OCI-LY3 (cell line): ENCODE measurements around the gene POLK.
A peak's percentile ranks its signal among the peaks of the same experiment; 100 is the strongest.
"Not testable (repeated sequence)": the region's sequence is repeated elsewhere in the genome, so short reads cannot be mapped to it uniquely, and the experiment has no call there.

ENCODE experiments used
- H2AFZ ChIP-seq: fragments of 200-600, 300-600 bp; shearing (Covaris generic); 2 replicates; pipeline ENCODE4 v1.6.0; 2014; ENCODE audit warnings: antibody characterized with exemption, low read depth, low read length
- H3K27ac ChIP-seq: fragments of 200-600, 300-600 bp; sonication (generic); 2 replicates; pipeline ENCODE4 v1.5.1; 2014; ENCODE audit warnings: mild to moderate bottlenecking, low read length, moderate library complexity, mixed read lengths
- H3K27me3 ChIP-seq: fragments of 200-600, 300-600 bp; sonication (generic); 2 replicates; pipeline ENCODE4 v1.6.1; 2014; ENCODE audit warnings: low read depth, low read length, mixed read lengths
- H3K36me3 ChIP-seq: fragments of 200-600, 300-600 bp; sonication (generic); replicated peaks from 2 replicates; pipeline ENCODE3; 2014; ENCODE audit warnings: low read depth, low read length, mixed read lengths
- H3K4me1 ChIP-seq: fragments of 300-600, 200-600 bp; sonication (generic); 2 replicates; pipeline ENCODE4 v1.6.1; 2014; ENCODE audit warnings: low read length, mixed read lengths
- H3K4me2 ChIP-seq: fragments of 200-600, 300-600 bp; sonication (generic); 2 replicates; pipeline ENCODE4 v1.6.1; 2014; ENCODE audit warnings: low read length, mixed read lengths
- H3K4me3 ChIP-seq: fragments of 300-600, 200-600 bp; sonication (generic); 2 replicates; pipeline ENCODE4 v1.5.1; 2014; ENCODE audit warnings: antibody characterized with exemption, mild to moderate bottlenecking, low read length, moderate library complexity
- H3K79me2 ChIP-seq: fragments of 300-600, 200-600 bp; shearing (Covaris generic); 2 replicates; pipeline ENCODE4 v1.6.1; 2014; ENCODE audit warnings: mild to moderate bottlenecking, low read length, mixed read lengths
- H3K9ac ChIP-seq: fragments of 300-600, 200-600 bp; shearing (Covaris generic); 2 replicates; pipeline ENCODE4 v1.6.0; 2014; ENCODE audit warnings: mild to moderate bottlenecking, low read length, moderate library complexity
- H3K9me3 ChIP-seq: fragments of 200-600, 300-600 bp; shearing (Covaris generic); 2 replicates; pipeline ENCODE4 v1.6.1; 2014; ENCODE audit warnings: low read length, mixed read lengths; ENCODE audit not compliant: insufficient read depth
- H4K20me1 ChIP-seq: fragments of 200-600, 300-600 bp; sonication (generic); 2 replicates; pipeline ENCODE4 v1.6.1; 2016; ENCODE audit warnings: low read length, mixed read lengths; ENCODE audit not compliant: insufficient read depth
- EZH2phosphoT487 ChIP-seq: fragments of 200-600 bp; shearing (Covaris generic); IDR thresholded peaks from 2 replicates; pipeline ENCODE4 v1.6.1; 2018; ENCODE audit warnings: antibody characterized with exemption, mixed run types, low read depth
- TF ChIP-seq, protein P1 (sequence below): fragments of 200-600, 300-600 bp; sonication (generic); IDR thresholded peaks from 2 replicates; pipeline ENCODE4 v1.5.1; 2014; ENCODE audit warnings: antibody characterized with exemption, low read length, low read depth

Gene POLK

DNA sequence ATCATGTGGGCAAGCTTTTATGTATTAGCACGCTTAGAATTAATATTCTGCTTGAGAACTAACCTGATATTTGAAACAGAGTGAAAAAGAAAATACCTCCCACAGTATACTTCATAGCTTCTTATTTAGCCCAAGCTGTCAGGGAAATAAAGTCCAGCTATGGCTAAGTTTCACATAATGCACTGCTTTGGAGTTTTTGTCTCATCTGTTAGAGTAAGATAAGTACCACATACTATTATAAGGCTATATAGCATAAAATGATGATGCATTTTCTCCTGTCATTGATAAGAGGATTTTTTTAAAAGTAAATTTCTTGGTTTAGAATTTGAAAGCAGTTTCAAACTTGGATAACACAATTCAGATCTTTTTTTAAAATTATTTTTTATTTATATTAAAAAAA, 97.2 kb downstream of the POLK start:
- Histone ChIP-seq H3K9ac (no peak overlapping the region), H3K4me3 (no peak overlapping the region), H3K36me3 (no peaks in the 10 kb centered on the region), H2AFZ (no peak overlapping the region), H3K27ac (no peak overlapping the region), H3K4me2 (peak overlapping the region; percentile 40; the same call in 1 of the 2 replicates), H3K79me2 (no peaks in the 10 kb centered on the region), H4K20me1 (no peaks in the 10 kb centered on the region), H3K27me3 (no peaks in the 10 kb centered on the region), H3K9me3 (no peaks in the 10 kb centered on the region), H3K4me1 (peaks cover 45% of the 10 kb centered on the region)
- TF ChIP-seq EZH2phosphoT487 = no peak
- TF ChIP-seq, protein P1, sequence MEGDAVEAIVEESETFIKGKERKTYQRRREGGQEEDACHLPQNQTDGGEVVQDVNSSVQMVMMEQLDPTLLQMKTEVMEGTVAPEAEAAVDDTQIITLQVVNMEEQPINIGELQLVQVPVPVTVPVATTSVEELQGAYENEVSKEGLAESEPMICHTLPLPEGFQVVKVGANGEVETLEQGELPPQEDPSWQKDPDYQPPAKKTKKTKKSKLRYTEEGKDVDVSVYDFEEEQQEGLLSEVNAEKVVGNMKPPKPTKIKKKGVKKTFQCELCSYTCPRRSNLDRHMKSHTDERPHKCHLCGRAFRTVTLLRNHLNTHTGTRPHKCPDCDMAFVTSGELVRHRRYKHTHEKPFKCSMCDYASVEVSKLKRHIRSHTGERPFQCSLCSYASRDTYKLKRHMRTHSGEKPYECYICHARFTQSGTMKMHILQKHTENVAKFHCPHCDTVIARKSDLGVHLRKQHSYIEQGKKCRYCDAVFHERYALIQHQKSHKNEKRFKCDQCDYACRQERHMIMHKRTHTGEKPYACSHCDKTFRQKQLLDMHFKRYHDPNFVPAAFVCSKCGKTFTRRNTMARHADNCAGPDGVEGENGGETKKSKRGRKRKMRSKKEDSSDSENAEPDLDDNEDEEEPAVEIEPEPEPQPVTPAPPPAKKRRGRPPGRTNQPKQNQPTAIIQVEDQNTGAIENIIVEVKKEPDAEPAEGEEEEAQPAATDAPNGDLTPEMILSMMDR = no peak

DNA sequence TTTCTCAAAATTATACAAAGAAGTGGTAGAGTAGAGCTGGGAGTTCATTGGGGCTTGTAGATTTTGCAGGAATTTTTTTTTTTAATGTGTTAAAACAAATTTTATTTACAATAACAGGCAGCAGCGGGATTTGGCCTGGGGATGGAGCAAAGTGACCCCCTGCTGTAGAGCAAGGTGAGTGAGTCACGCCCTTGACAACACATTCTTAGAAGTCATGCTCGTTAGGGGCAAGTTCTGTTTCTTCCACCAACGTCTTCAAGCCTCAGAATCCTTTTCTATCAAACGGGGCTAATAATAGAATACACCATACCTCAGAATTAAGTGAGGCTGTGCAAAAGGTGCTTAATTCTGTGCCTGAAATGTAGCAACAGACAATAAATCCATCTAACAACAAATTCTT, 98.5 kb downstream of the POLK start:
- no peaks in the 10 kb centered on the region for H3K79me2 ChIP-seq
- no peak overlapping the region for H3K9ac ChIP-seq
- no peaks in the 10 kb centered on the region for H4K20me1 ChIP-seq
- no peaks in the 10 kb centered on the region for H3K36me3 ChIP-seq
- no peak overlapping the region for H2AFZ ChIP-seq
- H3K27ac ChIP-seq = no peak overlapping the region
- peaks cover 45% of the 10 kb centered on the region for H3K4me1 ChIP-seq
- peak overlapping the region; percentile 92 for H3K4me2 ChIP-seq
- H3K27me3 ChIP-seq = no peaks in the 10 kb centered on the region
- TF ChIP-seq, protein P1 = no peak
- no peak for TF ChIP-seq EZH2phosphoT487
- H3K4me3 ChIP-seq = no peak overlapping the region
- no peaks in the 10 kb centered on the region for H3K9me3 ChIP-seq

DNA sequence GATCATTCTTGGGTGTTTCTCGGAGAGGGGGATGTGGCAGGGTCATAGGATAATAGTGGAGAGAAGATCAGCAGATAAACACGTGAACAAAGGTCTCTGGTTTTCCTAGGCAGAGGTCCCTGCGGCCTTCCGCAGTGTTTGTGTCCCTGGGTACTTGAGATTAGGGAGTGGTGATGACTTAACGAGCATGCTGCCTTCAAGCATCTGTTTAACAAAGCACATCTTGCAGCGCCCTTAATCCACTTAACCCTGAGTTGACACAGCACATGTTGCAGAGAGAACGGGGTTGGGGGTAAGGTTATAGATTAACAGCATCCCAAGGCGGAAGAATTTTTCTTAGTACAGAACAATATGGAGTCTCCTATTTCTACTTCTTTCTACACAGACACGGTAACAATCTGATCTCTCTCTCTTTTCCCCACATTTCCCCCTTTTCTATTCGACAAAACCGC, 99.2 kb downstream of the POLK start:
- not testable (repeated sequence) for H3K27me3 ChIP-seq, H3K27ac ChIP-seq, H3K36me3 ChIP-seq, H4K20me1 ChIP-seq, H3K79me2 ChIP-seq, H3K9me3 ChIP-seq
- Histone ChIP-seq H2AFZ (peak overlapping the region; percentile 89), H3K4me3 (peak overlapping the region; percentile 80), H3K4me1 (peaks cover 45% of the 10 kb centered on the region), H3K9ac (peak overlapping the region; percentile 67), H3K4me2 (peak overlapping the region; percentile 92)

DNA sequence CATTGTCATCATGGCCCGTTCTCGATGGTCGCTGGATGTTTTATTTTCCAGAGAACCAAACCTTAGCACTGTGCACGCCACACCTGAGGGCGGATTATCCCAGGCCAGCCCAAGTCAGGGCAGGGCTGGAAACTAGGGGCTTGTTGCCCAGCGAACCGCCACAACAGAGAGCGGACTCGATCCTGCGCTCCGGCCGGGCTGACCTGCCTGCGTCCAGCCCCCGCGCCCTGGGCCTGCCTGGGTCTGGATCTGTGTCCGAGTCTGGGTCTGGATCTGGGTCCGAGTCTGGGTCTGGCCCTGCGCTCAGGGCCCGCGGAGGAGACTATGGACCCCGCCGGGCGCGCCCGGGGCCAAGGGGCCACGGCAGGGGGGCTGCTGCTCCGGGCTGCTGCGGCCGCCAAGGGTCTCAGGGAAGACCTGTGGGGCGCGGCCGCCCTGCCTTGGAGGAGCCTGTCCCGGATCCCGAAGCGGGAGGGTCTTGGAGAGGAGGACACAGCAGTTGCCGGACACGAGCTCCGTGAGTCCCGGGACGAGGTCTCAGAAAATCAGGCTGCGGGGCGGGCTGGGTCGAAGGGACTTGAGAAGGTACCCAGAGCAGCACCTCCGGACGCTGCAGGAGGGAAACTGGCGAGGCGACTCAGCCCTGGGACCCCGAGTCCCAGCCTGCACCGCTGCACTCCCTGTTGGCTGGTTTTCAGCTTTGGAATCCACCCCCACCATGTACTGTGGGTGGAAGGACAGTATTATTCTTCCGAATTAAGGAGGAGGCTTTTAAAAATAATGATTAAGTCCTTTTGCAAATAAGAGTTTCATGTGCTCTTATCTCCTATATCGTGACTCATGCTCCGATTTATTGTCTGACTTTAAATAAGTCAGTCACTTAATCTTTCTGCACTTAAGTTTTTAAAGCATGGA, 99.9 kb downstream of the POLK start, which contains the start of gene ANKDD1B:
ANKDD1B (plus strand) TSS at position 143 of the 915 bp plus-strand sequence; CDS start at position 325, 182 bp downstream.
- Histone ChIP-seq H3K4me3 (peak within 1 kb of the TSS; percentile 80), H2AFZ (peak within 1 kb of the TSS; percentile 89), H3K79me2 (no peaks in the 10 kb centered on the region), H4K20me1 (no peaks in the 10 kb centered on the region), H3K36me3 (no peaks in the 10 kb centered on the region), H3K9ac (peak within 1 kb of the TSS; percentile 67), H3K4me2 (peak within 1 kb of the TSS; percentile 92), H3K27ac (no peak within 1 kb of the TSS), H3K4me1 (peaks cover 49% of the 10 kb centered on the region), H3K27me3 (no peaks in the 10 kb centered on the region), H3K9me3 (no peaks in the 10 kb centered on the region)
- no peak for TF ChIP-seq EZH2phosphoT487

DNA sequence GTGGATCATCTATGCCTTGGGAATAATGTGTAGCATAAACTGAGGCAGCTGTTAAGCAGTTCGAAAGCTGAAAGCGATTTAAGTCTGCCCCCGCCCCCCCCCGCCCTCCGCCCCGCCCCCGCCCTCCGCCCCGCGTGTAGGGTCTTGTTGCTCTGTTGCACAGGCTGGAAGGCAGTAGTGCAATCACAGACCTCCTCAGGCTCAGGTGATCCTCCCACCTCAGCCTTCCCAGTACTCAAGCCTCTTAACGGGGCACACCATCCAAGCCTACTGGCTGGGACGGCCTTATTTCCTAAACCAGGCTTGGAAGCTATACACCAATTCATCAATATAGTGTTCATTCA, 100.5 kb downstream of the POLK start:
- Histone ChIP-seq H3K9ac (peak overlapping the region; percentile 67; the same call in 1 of the 2 replicates), H3K27me3 (no peaks in the 10 kb centered on the region), H3K27ac (no peak overlapping the region), H3K4me1 (peaks cover 46% of the 10 kb centered on the region), H3K4me3 (peak overlapping the region; percentile 80), H3K36me3 (no peaks in the 10 kb centered on the region), H2AFZ (no peak overlapping the region), H3K4me2 (peak overlapping the region; percentile 92), H3K9me3 (no peaks in the 10 kb centered on the region), H4K20me1 (no peaks in the 10 kb centered on the region), H3K79me2 (no peaks in the 10 kb centered on the region)
- TF ChIP-seq EZH2phosphoT487 = no peak
- TF ChIP-seq, protein P1 = no peak
